ENCODE results near the gene ARHGAP15.

Gene ARHGAP15

DNA sequence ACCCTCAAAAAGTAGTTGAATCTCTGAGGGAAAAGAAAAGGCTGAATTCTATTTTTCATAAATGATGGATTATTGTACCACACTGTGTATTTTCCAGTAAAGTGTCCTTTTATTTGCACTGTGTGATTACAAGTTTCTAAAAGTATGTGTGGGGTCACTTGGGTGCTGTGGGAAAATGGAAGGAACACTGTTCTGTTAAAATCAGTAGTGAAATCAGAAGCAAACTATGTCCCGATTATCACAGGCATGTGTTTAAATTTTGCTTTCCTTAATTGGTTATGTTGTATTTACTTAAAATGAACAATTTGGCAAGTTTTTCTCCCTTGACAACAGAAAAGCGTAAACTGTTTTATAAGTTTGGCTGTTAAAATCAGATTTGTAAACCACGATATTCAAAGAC lies 353.1 kb downstream of the ARHGAP15 start:
- Histone ChIP-seq H3K4me3 (replicated peaks; ENCODE audit: insufficient read depth, low read length) (no peak overlapping the region), H3K27me3 (ENCODE audit: insufficient read depth, poor library complexity, severe bottlenecking) (no peaks in the 10 kb centered on the region), H3K27ac (replicated peaks) (no peak overlapping the region)
- no peak for DNase-seq (ENCODE audit: low read depth in 1 of 2, low spot score in 1 of 2)
- TF ChIP-seq, protein P1, sequence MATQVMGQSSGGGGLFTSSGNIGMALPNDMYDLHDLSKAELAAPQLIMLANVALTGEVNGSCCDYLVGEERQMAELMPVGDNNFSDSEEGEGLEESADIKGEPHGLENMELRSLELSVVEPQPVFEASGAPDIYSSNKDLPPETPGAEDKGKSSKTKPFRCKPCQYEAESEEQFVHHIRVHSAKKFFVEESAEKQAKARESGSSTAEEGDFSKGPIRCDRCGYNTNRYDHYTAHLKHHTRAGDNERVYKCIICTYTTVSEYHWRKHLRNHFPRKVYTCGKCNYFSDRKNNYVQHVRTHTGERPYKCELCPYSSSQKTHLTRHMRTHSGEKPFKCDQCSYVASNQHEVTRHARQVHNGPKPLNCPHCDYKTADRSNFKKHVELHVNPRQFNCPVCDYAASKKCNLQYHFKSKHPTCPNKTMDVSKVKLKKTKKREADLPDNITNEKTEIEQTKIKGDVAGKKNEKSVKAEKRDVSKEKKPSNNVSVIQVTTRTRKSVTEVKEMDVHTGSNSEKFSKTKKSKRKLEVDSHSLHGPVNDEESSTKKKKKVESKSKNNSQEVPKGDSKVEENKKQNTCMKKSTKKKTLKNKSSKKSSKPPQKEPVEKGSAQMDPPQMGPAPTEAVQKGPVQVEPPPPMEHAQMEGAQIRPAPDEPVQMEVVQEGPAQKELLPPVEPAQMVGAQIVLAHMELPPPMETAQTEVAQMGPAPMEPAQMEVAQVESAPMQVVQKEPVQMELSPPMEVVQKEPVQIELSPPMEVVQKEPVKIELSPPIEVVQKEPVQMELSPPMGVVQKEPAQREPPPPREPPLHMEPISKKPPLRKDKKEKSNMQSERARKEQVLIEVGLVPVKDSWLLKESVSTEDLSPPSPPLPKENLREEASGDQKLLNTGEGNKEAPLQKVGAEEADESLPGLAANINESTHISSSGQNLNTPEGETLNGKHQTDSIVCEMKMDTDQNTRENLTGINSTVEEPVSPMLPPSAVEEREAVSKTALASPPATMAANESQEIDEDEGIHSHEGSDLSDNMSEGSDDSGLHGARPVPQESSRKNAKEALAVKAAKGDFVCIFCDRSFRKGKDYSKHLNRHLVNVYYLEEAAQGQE (IDR thresholded peaks at IDR 0.05; ENCODE audit: insufficient replicate concordance, low read depth) = no peak
- no peak for TF ChIP-seq POLR2AphosphoS5 (IDR thresholded peaks at IDR 0.05; ENCODE audit: low read depth)
- TF ChIP-seq, protein P2, sequence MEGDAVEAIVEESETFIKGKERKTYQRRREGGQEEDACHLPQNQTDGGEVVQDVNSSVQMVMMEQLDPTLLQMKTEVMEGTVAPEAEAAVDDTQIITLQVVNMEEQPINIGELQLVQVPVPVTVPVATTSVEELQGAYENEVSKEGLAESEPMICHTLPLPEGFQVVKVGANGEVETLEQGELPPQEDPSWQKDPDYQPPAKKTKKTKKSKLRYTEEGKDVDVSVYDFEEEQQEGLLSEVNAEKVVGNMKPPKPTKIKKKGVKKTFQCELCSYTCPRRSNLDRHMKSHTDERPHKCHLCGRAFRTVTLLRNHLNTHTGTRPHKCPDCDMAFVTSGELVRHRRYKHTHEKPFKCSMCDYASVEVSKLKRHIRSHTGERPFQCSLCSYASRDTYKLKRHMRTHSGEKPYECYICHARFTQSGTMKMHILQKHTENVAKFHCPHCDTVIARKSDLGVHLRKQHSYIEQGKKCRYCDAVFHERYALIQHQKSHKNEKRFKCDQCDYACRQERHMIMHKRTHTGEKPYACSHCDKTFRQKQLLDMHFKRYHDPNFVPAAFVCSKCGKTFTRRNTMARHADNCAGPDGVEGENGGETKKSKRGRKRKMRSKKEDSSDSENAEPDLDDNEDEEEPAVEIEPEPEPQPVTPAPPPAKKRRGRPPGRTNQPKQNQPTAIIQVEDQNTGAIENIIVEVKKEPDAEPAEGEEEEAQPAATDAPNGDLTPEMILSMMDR (IDR thresholded peaks at IDR 0.05; ENCODE audit: insufficient read depth, low read length) = no peak
- TF ChIP-seq SPI1 (IDR thresholded peaks at IDR 0.05; ENCODE audit: borderline replicate concordance, low read depth) = no peak
- no peak for TF ChIP-seq GABPA (IDR thresholded peaks at IDR 0.05; ENCODE audit: low read depth)

DNA sequence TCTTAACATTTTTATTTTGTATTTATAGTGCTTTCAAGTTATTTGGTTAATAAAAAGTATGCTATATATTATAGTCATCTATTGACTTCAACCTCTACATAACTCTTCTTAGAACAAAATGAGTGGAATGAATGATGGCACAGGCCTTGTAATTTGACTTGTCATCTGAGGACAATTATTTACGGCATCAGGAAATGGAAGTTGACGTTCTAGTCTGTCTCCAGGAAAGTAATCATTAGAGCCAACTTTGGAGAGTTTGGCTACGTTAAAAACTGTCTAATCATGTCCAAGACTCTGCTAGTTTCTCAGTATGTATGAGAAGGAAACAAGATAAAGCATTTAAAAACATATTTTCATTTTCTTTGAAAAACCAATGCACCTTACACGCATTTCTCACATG lies 353.6 kb downstream of the ARHGAP15 start:
- no peak for DNase-seq (ENCODE audit: low read depth in 1 of 2, low spot score in 1 of 2)
- Histone ChIP-seq H3K4me3 (replicated peaks; ENCODE audit: insufficient read depth, low read length) (no peak overlapping the region), H3K27ac (replicated peaks) (no peak overlapping the region), H3K27me3 (ENCODE audit: insufficient read depth, poor library complexity, severe bottlenecking) (no peaks in the 10 kb centered on the region)
- TF ChIP-seq GABPA (IDR thresholded peaks at IDR 0.05; ENCODE audit: low read depth) (no peak), POLR2AphosphoS5 (IDR thresholded peaks at IDR 0.05; ENCODE audit: low read depth) (no peak)
- TF ChIP-seq, protein P2 (IDR thresholded peaks at IDR 0.05; ENCODE audit: insufficient read depth, low read length) = no peak

DNA sequence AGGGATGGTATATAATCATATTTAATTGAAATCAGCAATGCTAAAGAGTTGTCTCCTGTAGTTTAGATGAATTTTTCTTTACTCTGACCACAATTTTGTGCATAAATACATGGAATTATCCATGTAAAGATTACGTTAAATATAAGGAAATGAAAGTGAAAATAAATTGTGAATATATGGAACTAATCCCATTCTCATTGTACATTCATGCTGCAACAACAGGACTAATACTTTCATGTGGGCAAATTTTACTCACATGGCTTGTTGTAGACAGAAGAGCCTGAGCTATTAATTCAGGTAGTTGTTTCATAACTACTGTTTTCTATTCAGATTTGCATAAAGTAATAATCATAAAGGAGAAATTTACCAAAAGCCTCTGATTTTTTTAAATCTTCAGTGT lies 357.8 kb downstream of the ARHGAP15 start:
- Histone ChIP-seq H3K27ac (replicated peaks) (no peak overlapping the region), H3K4me3 (replicated peaks; ENCODE audit: insufficient read depth, low read length) (no peak overlapping the region), H3K27me3 (ENCODE audit: insufficient read depth, poor library complexity, severe bottlenecking) (no peaks in the 10 kb centered on the region)
- TF ChIP-seq, protein P1 (IDR thresholded peaks at IDR 0.05; ENCODE audit: insufficient replicate concordance, low read depth) = no peak
- TF ChIP-seq POLR2AphosphoS5 (IDR thresholded peaks at IDR 0.05; ENCODE audit: low read depth) = no peak
- TF ChIP-seq SPI1 (IDR thresholded peaks at IDR 0.05; ENCODE audit: borderline replicate concordance, low read depth) = no peak
- TF ChIP-seq, protein P2 (IDR thresholded peaks at IDR 0.05; ENCODE audit: insufficient read depth, low read length) = no peak
- TF ChIP-seq GABPA (IDR thresholded peaks at IDR 0.05; ENCODE audit: low read depth) = no peak
- no peak for DNase-seq (ENCODE audit: low read depth in 1 of 2, low spot score in 1 of 2)

DNA sequence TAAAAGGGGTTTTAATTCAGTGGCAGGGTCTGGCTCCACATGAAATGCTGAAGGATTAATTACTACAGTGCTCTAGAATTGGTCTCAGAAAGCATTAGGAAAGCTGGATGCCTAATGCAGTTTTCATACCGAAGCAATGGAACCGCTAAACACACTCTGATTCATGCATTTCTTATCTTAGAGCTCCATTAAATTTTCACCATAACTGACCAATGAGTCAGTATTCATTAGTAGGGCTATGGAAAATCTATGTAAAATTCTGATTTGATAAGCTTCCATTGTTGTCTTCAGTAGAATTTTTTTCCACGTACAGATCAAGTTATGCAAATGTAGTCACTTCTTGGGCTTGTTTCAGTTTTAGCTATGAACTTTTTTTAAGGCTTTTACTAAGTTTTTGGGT lies 359.9 kb downstream of the ARHGAP15 start:
- H3K4me3 ChIP-seq (replicated peaks; ENCODE audit: insufficient read depth, low read length) = no peak overlapping the region
- no peaks in the 10 kb centered on the region for H3K27me3 ChIP-seq (ENCODE audit: insufficient read depth, poor library complexity, severe bottlenecking)
- TF ChIP-seq POLR2AphosphoS5 (IDR thresholded peaks at IDR 0.05; ENCODE audit: low read depth) = no peak
- TF ChIP-seq, protein P1 (IDR thresholded peaks at IDR 0.05; ENCODE audit: insufficient replicate concordance, low read depth) = no peak
- TF ChIP-seq GABPA (IDR thresholded peaks at IDR 0.05; ENCODE audit: low read depth) = no peak
- TF ChIP-seq SPI1 (IDR thresholded peaks at IDR 0.05; ENCODE audit: borderline replicate concordance, low read depth) = no peak
- TF ChIP-seq, protein P2 (IDR thresholded peaks at IDR 0.05; ENCODE audit: insufficient read depth, low read length) = no peak
- no peak overlapping the region for H3K27ac ChIP-seq (replicated peaks)
- no peak for DNase-seq (ENCODE audit: low read depth in 1 of 2, low spot score in 1 of 2)

Measured in HL-60 (cell line).